Heart left ventricle (tissue), 13 donors: ENCODE data around the gene MBD3L4.
"Not testable (repeated sequence)": the region's sequence is repeated elsewhere in the genome, so short reads cannot be mapped to it uniquely, and the experiment has no call there.

ENCODE experiments used
- CTCF ChIP-seq, 12 donors: fragments of 200-600 bp; sonication (generic) in 4 of 12; IDR thresholded peaks; one replicate each; pipeline versions ENCODE4 v1.5.0 to v1.8.0; 2018 to 2022; ENCODE audit warnings: antibody characterized with exemption in 12 of 12, mild to moderate bottlenecking in 5 of 12
- POLR2A ChIP-seq, 2 donors: fragments of 450-650 bp; IDR thresholded peaks; one replicate each; pipeline ENCODE4 v1.6.1; 2017; ENCODE audit warnings: antibody characterized with exemption in 2 of 2, mild to moderate bottlenecking in 2 of 2, moderate library complexity in 2 of 2
- donor health status: ischemic (EF 13 %, LVEDD 7.1; RV severe dilation, severe dysfunction).
- donor health status: DM: no; HTN: yes; CAD: no.
- donor health status: DM: no; HTN: no; CAD: no.
- donor health status: ischemic (EF 25% LVEDD 6.9; RV normal size, moderate dysfunction).
- donor health status: ischemic (EF 25% LVEDD 5.7; RV mildly dilated, moderate dysfunction).
- donor health status: ischemic (EF 35%, LVEDD 5.7; RV mildly dilated, moderate dysfunction).
- donor health status: nonischemic (EF 11% LVEDD 7.7; RV severe dilation, severe dysfunction).
- donor health status: DM: yes; HTN: yes; CAD: no.
- donor health status: PGD.
- donor health status: ischemic (EF 29% LVEDD 5.4; RV normal size, mild dysfunction).
- donor health status: nonischemic (EF 23%, LVEDD 6.1; RV moderate dilation, normal function).

GRCh38 chr19:7055679-7056078 is 15.7 kb upstream of the MBD3L4 start:
- not testable (repeated sequence) for TF ChIP-seq POLR2A, CTCF (IDR thresholded peaks at IDR 0.05)
